Coronary artery (tissue), 2 donors: ENCODE measurements around the gene ANKZF1.

Source experiments
- DNase-seq: peaks from one replicate; pipeline ENCODE4 v3.0.0-alpha.2; 2017; ENCODE audit warnings: low spot score
- H3K27ac ChIP-seq, 2 donors: fragments of 200-600 bp; sonication (generic); one replicate each; pipeline ENCODE4 v1.5.1; 2016 to 2019
- H3K4me3 ChIP-seq: fragments of 200-600 bp; sonication (generic); 2 replicates; pipeline ENCODE4 v1.5.1; 2016; ENCODE audit warnings: mild to moderate bottlenecking, moderate library complexity
- CTCF ChIP-seq: fragments of 200-600 bp; sonication (generic); IDR thresholded peaks from one replicate; pipeline ENCODE4 v1.5.1; 2019; ENCODE audit warnings: antibody characterized with exemption

The ANKZF1 gene

GRCh38 chr2:219285373-219285735, 55.7 kb downstream of the ANKZF1 start:
- DNase-seq, result no peak
- TF ChIP-seq CTCF, result no peak
- Histone ChIP-seq H3K27ac (peak overlapping the region in 1 of 2 donors; percentile 70), H3K4me3 (no peak overlapping the region)

DNA sequence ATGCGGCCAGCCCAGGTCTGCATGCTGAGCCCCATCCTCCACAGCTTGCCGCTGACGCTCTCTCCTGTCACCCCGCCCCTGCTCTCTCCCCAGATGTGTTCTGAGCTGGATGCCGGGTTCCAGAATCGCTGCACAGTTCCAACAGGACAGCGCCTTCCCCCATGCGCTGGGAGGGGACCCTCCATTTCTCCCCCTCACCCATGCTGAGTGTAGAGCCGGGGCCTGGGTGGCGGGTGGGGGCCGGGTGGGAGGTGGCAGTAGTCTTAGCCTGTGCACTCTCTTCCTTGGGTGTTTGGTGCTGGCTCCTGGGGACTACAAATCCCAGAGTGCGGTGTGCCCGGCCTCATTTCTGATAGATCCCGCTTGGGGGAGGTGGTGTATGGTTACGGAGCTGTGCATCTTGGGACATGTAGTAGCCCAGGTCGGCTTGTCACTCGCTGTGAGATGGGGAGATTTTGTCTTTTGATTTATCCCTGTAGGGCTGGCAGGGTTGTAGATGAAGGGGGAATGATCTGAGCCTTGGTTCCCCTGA, 56.4 kb downstream of the ANKZF1 start:
- peak overlapping the region; percentile 4 to 70 for H3K27ac ChIP-seq
- TF ChIP-seq CTCF, result no peak

More for the DNA sequence above, 56.4 kb downstream of the ANKZF1 start:
- H3K4me3 ChIP-seq, result no peak overlapping the region
- DNase-seq, result no peak
